Smooth muscle cell (in vitro differentiated cells): ENCODE data around the gene CEP112. TPM values are rescaled to one million over a fixed set of nuclear protein-coding genes. Genes with fewer than 3 reads are reported as not detected.
A peak's percentile ranks its signal among the peaks of the same experiment; 100 is the strongest.

Experiments used
- DNase-seq: peaks from one replicate; lab custom pipeline; 2025; ENCODE audit not compliant: unreplicated experiment; lab: John Stamatoyannopoulos, UW
- H2AFZ ChIP-seq: fragments of 200-600 bp; sonication (generic); 2 replicates; pipeline ENCODE4 v1.6.0; 2016; ENCODE audit warnings: antibody characterized with exemption, low read depth, mild to moderate bottlenecking
- H3F3A ChIP-seq: fragments of 200-600 bp; sonication (generic); 2 replicates; pipeline ENCODE4 v1.6.0; 2017; ENCODE audit warnings: antibody characterized with exemption, low read depth
- H3K27ac ChIP-seq: fragments of 200-600 bp; sonication (generic); 2 replicates; pipeline ENCODE4 v1.5.1; 2016; ENCODE audit warnings: low read depth, mild to moderate bottlenecking
- H3K27me3 ChIP-seq: fragments of 200-600 bp; sonication (generic); 2 replicates; pipeline ENCODE4 v1.6.1; 2016; ENCODE audit warnings: low read depth, mild to moderate bottlenecking
- H3K36me3 ChIP-seq: fragments of 200-600 bp; sonication (generic); 2 replicates; pipeline ENCODE4 v1.5.1; 2016; ENCODE audit warnings: low read depth
- H3K4me1 ChIP-seq: fragments of 200-600 bp; sonication (generic); 2 replicates; pipeline ENCODE4 v1.5.1; 2016; ENCODE audit warnings: low read depth
- H3K4me2 ChIP-seq: fragments of 200-600 bp; sonication (generic); 2 replicates; pipeline ENCODE4 v1.6.0; 2016; ENCODE audit warnings: mild to moderate bottlenecking
- H3K4me3 ChIP-seq: fragments of 200-600 bp; sonication (generic); 2 replicates; pipeline ENCODE4 v1.5.1; 2016; ENCODE audit warnings: mild to moderate bottlenecking
- H3K79me2 ChIP-seq: fragments of 200-600 bp; sonication (generic); 2 replicates; pipeline ENCODE4 v1.6.0; 2016; ENCODE audit warnings: low read depth, mild to moderate bottlenecking
- H3K9ac ChIP-seq: fragments of 200-600 bp; sonication (generic); 2 replicates; pipeline ENCODE4 v1.6.0; 2016; ENCODE audit warnings: low read depth
- H3K9me3 ChIP-seq: fragments of 200-600 bp; sonication (generic); replicated peaks from 2 replicates; pipeline ENCODE4 v1.5.1; 2016; ENCODE audit warnings: low read depth
- H4K20me1 ChIP-seq: fragments of 200-600 bp; sonication (generic); 2 replicates; pipeline ENCODE4 v1.6.0; 2016; ENCODE audit warnings: low read depth
- WGBS: methylation state at CpG from one replicate; pipeline ENCODE4 v1.1.7; 2016; ENCODE audit warnings: low lambda C conversion rate; 5-methylcytosine and 5-hydroxymethylcytosine counted together
- polyA plus RNA-seq: library from polyadenylated mRNA; unstranded; fragments of >200 nt; fragmentation: Nextera tagmentation; extraction: Ambion mirVana; gene quantifications from 2 replicates; pipeline ENCODE4 v1.2.1, GENCODE V29; 2016
- total RNA-seq: library from RNA; depleted of rRNA; stranded (reverse); fragments of >200 nt; gene quantifications from 2 replicates; pipeline ENCODE4 v1.2.3, GENCODE V29; 2014
- TF ChIP-seq, protein P1 (sequence below): fragments of 200-600 bp; sonication (generic); IDR thresholded peaks from 2 replicates; pipeline ENCODE4 v1.5.1; 2017; ENCODE audit warnings: borderline replicate concordance, mild to moderate bottlenecking, antibody characterized with exemption; ENCODE audit not compliant: insufficient read depth, poor library complexity, severe bottlenecking

The CEP112 gene
- total and polyA plus RNA-seq, 2 experiments from 2014 or later, result 8.3 to 9.9 TPM

DNA sequence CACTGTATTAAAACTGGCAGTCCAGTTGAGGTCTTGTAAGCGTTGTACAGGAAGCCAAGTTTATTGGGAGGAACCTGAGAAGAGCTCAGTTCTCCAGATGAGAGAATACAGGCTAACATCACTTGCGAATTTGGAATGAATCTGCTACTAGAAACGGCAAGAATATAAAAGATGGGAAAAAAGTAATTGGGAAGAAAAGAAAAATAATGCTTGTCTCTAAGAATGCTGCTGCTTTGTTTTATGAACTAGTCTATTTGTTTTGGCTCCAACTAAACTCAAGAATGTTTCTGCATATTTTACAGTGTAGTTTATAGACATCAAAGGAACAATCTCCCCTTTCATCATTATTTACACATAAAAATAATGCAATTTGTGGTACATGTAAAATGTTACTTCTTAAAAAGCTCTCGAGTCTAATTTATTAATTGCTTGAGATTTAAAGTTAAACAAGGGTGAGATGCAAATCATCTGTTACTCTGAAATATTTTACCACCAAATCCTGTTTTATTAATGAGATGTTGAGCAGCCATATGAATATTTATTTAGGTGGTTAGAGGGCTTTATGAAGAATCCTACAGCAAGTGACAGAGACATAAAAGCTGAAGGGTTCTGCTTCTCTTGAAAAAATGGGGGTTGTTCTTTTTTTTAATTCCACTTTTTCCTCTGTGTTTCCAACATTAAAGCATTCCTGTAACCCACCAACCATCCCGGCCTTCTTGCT, 468.3 kb downstream of the CEP112 start:
- peak overlapping the region; percentile 63 for H3K4me2 ChIP-seq
- no peaks in the 10 kb centered on the region for H4K20me1 ChIP-seq
- no peak for DNase-seq
- H3F3A ChIP-seq, result no peaks in the 10 kb centered on the region
- no peaks in the 10 kb centered on the region for H3K36me3 ChIP-seq
- H3K9ac ChIP-seq, result no peak overlapping the region
- 57% methylated on average over 5 of the region's 5 CpGs for WGBS
- H3K79me2 ChIP-seq, result no peaks in the 10 kb centered on the region
- peak overlapping the region; percentile 12 for H3K27ac ChIP-seq
- no peak overlapping the region for H2AFZ ChIP-seq
- no peaks in the 10 kb centered on the region for H3K27me3 ChIP-seq
- TF ChIP-seq, protein P1, sequence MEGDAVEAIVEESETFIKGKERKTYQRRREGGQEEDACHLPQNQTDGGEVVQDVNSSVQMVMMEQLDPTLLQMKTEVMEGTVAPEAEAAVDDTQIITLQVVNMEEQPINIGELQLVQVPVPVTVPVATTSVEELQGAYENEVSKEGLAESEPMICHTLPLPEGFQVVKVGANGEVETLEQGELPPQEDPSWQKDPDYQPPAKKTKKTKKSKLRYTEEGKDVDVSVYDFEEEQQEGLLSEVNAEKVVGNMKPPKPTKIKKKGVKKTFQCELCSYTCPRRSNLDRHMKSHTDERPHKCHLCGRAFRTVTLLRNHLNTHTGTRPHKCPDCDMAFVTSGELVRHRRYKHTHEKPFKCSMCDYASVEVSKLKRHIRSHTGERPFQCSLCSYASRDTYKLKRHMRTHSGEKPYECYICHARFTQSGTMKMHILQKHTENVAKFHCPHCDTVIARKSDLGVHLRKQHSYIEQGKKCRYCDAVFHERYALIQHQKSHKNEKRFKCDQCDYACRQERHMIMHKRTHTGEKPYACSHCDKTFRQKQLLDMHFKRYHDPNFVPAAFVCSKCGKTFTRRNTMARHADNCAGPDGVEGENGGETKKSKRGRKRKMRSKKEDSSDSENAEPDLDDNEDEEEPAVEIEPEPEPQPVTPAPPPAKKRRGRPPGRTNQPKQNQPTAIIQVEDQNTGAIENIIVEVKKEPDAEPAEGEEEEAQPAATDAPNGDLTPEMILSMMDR, result no peak
- H3K4me1 ChIP-seq, result no peaks in the 10 kb centered on the region
- H3K4me3 ChIP-seq, result no peak overlapping the region
- H3K9me3 ChIP-seq, result no peaks in the 10 kb centered on the region

DNA sequence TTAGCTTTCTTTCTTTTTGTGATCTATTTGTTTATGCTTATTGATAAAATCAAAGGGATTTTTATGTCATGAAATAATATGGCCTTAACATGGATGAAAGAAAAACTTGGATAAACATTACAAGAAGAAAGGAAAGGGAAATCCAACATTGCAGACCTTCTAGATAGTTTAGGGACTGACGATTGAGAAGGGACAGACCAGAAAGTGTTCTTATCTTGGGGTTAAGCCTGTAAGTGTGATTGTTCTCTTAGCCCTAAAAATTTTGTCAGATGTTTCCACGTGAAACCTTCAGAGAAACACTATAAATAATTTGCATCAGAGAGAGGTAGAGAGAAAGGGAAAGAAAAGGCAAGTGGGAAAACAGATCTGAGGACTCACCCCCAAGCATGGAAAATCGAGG, 473.3 kb downstream of the CEP112 start:
- H3K79me2 ChIP-seq, result no peaks in the 10 kb centered on the region
- DNase-seq, result no peak
- H3K36me3 ChIP-seq, result no peaks in the 10 kb centered on the region
- WGBS, result 30% methylated on average over 3 of the region's 3 CpGs
- no peak overlapping the region for H3K9ac ChIP-seq
- H3K9me3 ChIP-seq, result no peaks in the 10 kb centered on the region
- peaks cover 4% of the 10 kb centered on the region for H3F3A ChIP-seq
- H3K27ac ChIP-seq, result no peak overlapping the region
- H3K27me3 ChIP-seq, result no peaks in the 10 kb centered on the region
- H3K4me2 ChIP-seq, result no peak overlapping the region
- no peaks in the 10 kb centered on the region for H4K20me1 ChIP-seq
- TF ChIP-seq, protein P1, result no peak
- no peaks in the 10 kb centered on the region for H3K4me1 ChIP-seq
- no peak overlapping the region for H2AFZ ChIP-seq
- H3K4me3 ChIP-seq, result no peak overlapping the region

DNA sequence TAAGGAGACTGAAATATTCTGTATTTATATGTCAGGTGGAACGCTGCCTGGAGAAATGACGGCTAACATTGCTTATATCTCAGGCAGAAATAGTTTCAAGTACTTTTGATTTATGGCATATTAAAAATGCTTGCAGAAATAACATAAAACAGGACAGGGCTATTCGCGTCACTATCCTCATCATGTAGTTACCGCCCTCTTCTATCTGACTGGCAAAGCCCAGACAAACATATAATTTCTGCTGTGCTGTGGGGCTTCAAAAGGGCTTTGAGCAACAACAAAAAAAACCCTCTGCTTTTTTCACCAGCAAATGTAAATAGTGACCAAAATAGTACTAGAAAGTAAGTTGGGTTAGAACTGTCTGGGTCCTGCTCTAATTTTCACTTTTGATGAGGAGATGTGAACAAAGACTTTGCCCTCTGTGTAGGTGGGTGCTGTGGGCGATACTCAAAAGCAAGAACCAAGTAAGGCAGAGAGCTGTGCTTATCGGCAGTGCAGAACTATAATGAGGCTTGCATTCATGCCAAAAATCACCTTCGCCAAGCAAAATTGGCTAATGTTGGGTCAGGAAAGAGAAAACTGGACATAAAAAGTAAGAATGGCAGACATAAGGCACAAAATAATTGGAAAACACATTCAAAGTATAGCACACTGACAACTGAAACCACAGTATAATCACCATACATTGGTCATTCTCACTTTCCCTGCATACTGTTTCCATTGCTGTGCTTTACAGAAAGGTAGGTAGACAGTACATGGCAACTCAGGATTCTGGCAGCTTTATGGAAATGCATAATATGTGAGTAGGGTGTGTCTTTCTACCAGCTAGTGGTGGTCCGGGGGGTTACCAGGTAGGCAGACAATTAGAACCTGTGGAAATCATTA, 479.3 kb downstream of the CEP112 start:
- TF ChIP-seq, protein P1, result no peak
- Histone ChIP-seq H3K4me3 (no peak overlapping the region), H3K27me3 (no peaks in the 10 kb centered on the region), H3K4me1 (no peaks in the 10 kb centered on the region), H4K20me1 (no peaks in the 10 kb centered on the region), H3F3A (peaks cover 4% of the 10 kb centered on the region), H2AFZ (no peak overlapping the region), H3K4me2 (no peak overlapping the region), H3K9ac (no peak overlapping the region), H3K36me3 (no peaks in the 10 kb centered on the region), H3K9me3 (no peaks in the 10 kb centered on the region), H3K27ac (no peak overlapping the region), H3K79me2 (no peaks in the 10 kb centered on the region)
- 71% methylated on average over 9 of the region's 9 CpGs for WGBS
- no peak for DNase-seq
